ENCODE data around the gene KHK. TPM values are rescaled to one million over a fixed set of nuclear protein-coding genes. Genes with fewer than 3 reads are reported as not detected.

The KHK gene
- total and polyA plus RNA-seq, 2 of the 8 experiments (the other 6 are each of a cell fraction or from before 2014, with no cell fraction given) = 11.0 to 17.7 TPM

GRCh38 chr2:27072920-27073319, 13.7 kb upstream of the KHK start (continued):
- TF ChIP-seq CHD7 (IDR thresholded peaks at IDR 0.05; ENCODE audit: insufficient replicate concordance, low read length) = no peak
- TF ChIP-seq E2F6 (IDR thresholded peaks at IDR 0.05) = no peak
- no peak for TF ChIP-seq RBBP5 (IDR thresholded peaks at IDR 0.05; ENCODE audit: borderline replicate concordance, low read depth, low read length)
- no peak for TF ChIP-seq CHD1 (IDR thresholded peaks at IDR 0.05; ENCODE audit: low read depth, low read length)
- TF ChIP-seq GABPA (IDR thresholded peaks at IDR 0.05; ENCODE audit: borderline replicate concordance, insufficient read depth, low read length) = no peak
- no peak for TF ChIP-seq EGR1 (IDR thresholded peaks at IDR 0.05; ENCODE audit: borderline replicate concordance, low read depth, low read length)
- TF ChIP-seq TEAD4 (IDR thresholded peaks at IDR 0.05; ENCODE audit: low read depth, low read length) = no peak
- no peak for TF ChIP-seq RAD21 (IDR thresholded peaks at IDR 0.05 in 1 of 2, conservative IDR thresholded peaks at IDR 0.05 in 1 of 2; ENCODE audit: low read depth in 2 of 2, low read length in 2 of 2)
- TF ChIP-seq SRF (IDR thresholded peaks at IDR 0.05; ENCODE audit: low read depth, low read length) = no peak
- no peak for TF ChIP-seq RXRA (IDR thresholded peaks at IDR 0.05; ENCODE audit: insufficient read depth, low read depth, low read length)
- TF ChIP-seq CHD2 (IDR thresholded peaks at IDR 0.05; ENCODE audit: low read length) = no peak
